Stomach (tissue), 9 donors: ENCODE data around the gene CUZD1. TPM values are rescaled to one million over a fixed set of nuclear protein-coding genes. Genes with fewer than 3 reads are reported as not detected.

Experiments used
- DNase-seq, 2 donors: peaks; one replicate each; pipeline versions ENCODE4 v3.0.0 to v3.0.0-alpha.2; 2013 to 2019
- H3K27ac ChIP-seq, 5 donors: fragments of 200-600 bp in 4 of 5; sonication (generic) in 4 of 5; one replicate each; pipeline ENCODE4 v1.5.1; 2013 to 2019; ENCODE audit warnings: mild to moderate bottlenecking in 1 of 5, moderate library complexity in 1 of 5
- H3K27me3 ChIP-seq, 3 donors: fragments of 200-600 bp; sonication (generic); one replicate each; pipeline ENCODE4 v1.5.1; 2017 to 2019; ENCODE audit warnings: mixed run types in 1 of 3
- H3K36me3 ChIP-seq, 4 donors: fragments of 200-600 bp; sonication (generic); 1 replicate in 3 of 4; 2 replicates in 1 of 4; pipeline ENCODE4 v1.5.1; 2016 to 2019
- H3K4me1 ChIP-seq, 4 donors: fragments of 200-600 bp; sonication (generic); one replicate each; pipeline ENCODE4 v1.5.1; 2016 to 2019
- H3K4me3 ChIP-seq, 4 donors: fragments of 200-600 bp; sonication (generic) in 3 of 4; one replicate each; pipeline ENCODE4 v1.5.1; 2016 to 2019; ENCODE audit warnings: mild to moderate bottlenecking in 1 of 4
- H3K9me3 ChIP-seq, 4 donors: fragments of 200-600 bp; sonication (generic); one replicate each; pipeline ENCODE4 v1.5.1; 2016 to 2019
- EP300 ChIP-seq: sonication (generic); formaldehyde crosslinking; IDR thresholded peaks from one replicate; pipeline ENCODE4 v1.6.1; 2017; ENCODE audit warnings: antibody characterized with exemption
- POLR2A ChIP-seq, 4 donors: fragments of 450-650 bp; IDR thresholded peaks; one replicate each; pipeline ENCODE4 v1.6.1; 2016; ENCODE audit warnings: antibody characterized with exemption in 4 of 4, control low read depth in 2 of 4, mild to moderate bottlenecking in 1 of 4, moderate library complexity in 1 of 4
- POLR2AphosphoS5 ChIP-seq, 3 donors: sonication (generic); formaldehyde crosslinking; IDR thresholded peaks; one replicate each; pipeline ENCODE4 v1.6.1; 2016; ENCODE audit warnings: antibody characterized with exemption in 3 of 3
- WGBS, 5 donors: extraction: QIAGEN DNeasy Blood & Tissue Kit in 3 of 5; methylation state at CpG; one replicate each; pipeline versions ENCODE4 v1.1.5 to v1.1.7; 2013 to 2018; 5-methylcytosine and 5-hydroxymethylcytosine counted together
- intact Hi-C: fragments of 100-400 bp; cut with DNase I; formaldehyde crosslinking; loops from one replicate; pipeline ENCODE4 v1.15.1; 2023; ENCODE audit warnings: low total_unique reads
- polyA plus RNA-seq, 3 donors: library from polyadenylated mRNA; stranded (reverse); fragments of 200-250 nt; gene quantifications; one replicate each; pipeline ENCODE4 v1.2.3, GENCODE V29; 2013
- total RNA-seq, 5 donors: library from RNA; depleted of rRNA; stranded (reverse); fragments of >200 nt; gene quantifications; one replicate each; pipeline versions ENCODE4 v1.1.0 to v1.2.3, GENCODE V29; 2014 to 2016
- TF ChIP-seq, protein P1 (sequence below), 7 experiments: fragments of 450-650 bp in 4 of 7; fragments of 200-600 bp in 3 of 7; sonication (generic) in 3 of 7; IDR thresholded peaks; one replicate each; pipeline ENCODE4 v1.5.1; 2016 to 2019; ENCODE audit warnings: antibody characterized with exemption in 7 of 7, control low read depth in 2 of 7, mild to moderate bottlenecking in 1 of 7
- donor health status: healthy with polysubstance abuse.
- donor health status: Bipolar disorder and iron deficiency.
- donor health status: healthy.

CUZD1 gene
- total and polyA plus RNA-seq, 8 donors = 0.44 to 14.1 (median 0.58) TPM; not detected in 2

- Histone ChIP-seq H3K27ac (no peak overlapping the region), H3K4me3 (no peak overlapping the region), H3K27me3 (peaks cover 0 to 5% (median 0%) of the 10 kb centered on the region in 3 donors), H3K9me3 (no peaks in the 10 kb centered on the region), H3K36me3 (no peaks in the 10 kb centered on the region), H3K4me1 (no peaks in the 10 kb centered on the region)
- no peak for TF ChIP-seq POLR2AphosphoS5 (IDR thresholded peaks at IDR 0.05)
- TF ChIP-seq POLR2A (IDR thresholded peaks at IDR 0.05) = no peak
- no peak for TF ChIP-seq EP300
- TF ChIP-seq, protein P1, sequence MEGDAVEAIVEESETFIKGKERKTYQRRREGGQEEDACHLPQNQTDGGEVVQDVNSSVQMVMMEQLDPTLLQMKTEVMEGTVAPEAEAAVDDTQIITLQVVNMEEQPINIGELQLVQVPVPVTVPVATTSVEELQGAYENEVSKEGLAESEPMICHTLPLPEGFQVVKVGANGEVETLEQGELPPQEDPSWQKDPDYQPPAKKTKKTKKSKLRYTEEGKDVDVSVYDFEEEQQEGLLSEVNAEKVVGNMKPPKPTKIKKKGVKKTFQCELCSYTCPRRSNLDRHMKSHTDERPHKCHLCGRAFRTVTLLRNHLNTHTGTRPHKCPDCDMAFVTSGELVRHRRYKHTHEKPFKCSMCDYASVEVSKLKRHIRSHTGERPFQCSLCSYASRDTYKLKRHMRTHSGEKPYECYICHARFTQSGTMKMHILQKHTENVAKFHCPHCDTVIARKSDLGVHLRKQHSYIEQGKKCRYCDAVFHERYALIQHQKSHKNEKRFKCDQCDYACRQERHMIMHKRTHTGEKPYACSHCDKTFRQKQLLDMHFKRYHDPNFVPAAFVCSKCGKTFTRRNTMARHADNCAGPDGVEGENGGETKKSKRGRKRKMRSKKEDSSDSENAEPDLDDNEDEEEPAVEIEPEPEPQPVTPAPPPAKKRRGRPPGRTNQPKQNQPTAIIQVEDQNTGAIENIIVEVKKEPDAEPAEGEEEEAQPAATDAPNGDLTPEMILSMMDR (IDR thresholded peaks at IDR 0.05) = no peak
- intact Hi-C loops = no loop called here
- 79 to 87% (median 79%) methylated on average over 10 to 12 of the region's 12 CpGs for WGBS, 5 donors
- no peak for DNase-seq
Observed at GRCh38 chr10:122798704-122799231, 46.9 kb downstream of the CUZD1 start.

GRCh38 chr10:122796796-122797195, 48.9 kb downstream of the CUZD1 start:
- DNase-seq = no peak
- H3K4me1 ChIP-seq = no peaks in the 10 kb centered on the region
- TF ChIP-seq, protein P1 (IDR thresholded peaks at IDR 0.05) = no peak
- TF ChIP-seq POLR2A (IDR thresholded peaks at IDR 0.05) (no peak), POLR2AphosphoS5 (IDR thresholded peaks at IDR 0.05) (no peak), EP300 (no peak)
- 30 to 64% (median 41%) methylated on average over 2 of the region's 2 CpGs for WGBS, 5 donors
- H3K4me3 ChIP-seq = no peak overlapping the region
- peaks cover 0 to 5% (median 0%) of the 10 kb centered on the region in 3 donors for H3K27me3 ChIP-seq
- H3K27ac ChIP-seq = no peak overlapping the region
- intact Hi-C loops = no loop called here
- H3K9me3 ChIP-seq = no peaks in the 10 kb centered on the region
- no peaks in the 10 kb centered on the region for H3K36me3 ChIP-seq

DNA sequence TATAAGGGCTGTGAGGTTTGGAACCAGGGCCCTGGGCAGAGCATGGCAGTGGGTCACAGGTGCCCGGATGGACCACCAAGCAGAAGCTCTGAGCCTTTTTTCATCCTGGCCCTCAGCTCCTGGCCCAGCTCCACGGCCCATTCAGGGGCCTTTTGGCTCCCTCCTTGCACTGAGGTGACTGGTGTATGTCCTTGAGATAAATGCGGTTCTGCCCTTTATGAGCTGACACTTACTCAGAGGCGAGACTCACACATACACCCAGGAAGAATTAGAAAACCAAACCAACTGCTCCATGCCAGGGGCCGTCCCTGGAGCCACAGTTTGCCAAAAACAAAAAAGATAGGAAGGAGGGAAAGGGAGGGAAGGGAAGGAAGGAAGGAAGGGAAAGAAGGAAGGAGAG, 49.7 kb downstream of the CUZD1 start:
- WGBS, 5 donors = 60 to 62% (median 61%) methylated on average over 5 of the region's 5 CpGs
- no peaks in the 10 kb centered on the region for H3K36me3 ChIP-seq
- peaks cover 0 to 5% (median 0%) of the 10 kb centered on the region in 3 donors for H3K27me3 ChIP-seq
- intact Hi-C loops = no loop called here
- no peak overlapping the region for H3K27ac ChIP-seq
- DNase-seq = no peak
- H3K4me1 ChIP-seq = no peaks in the 10 kb centered on the region
- no peaks in the 10 kb centered on the region for H3K9me3 ChIP-seq
- TF ChIP-seq POLR2AphosphoS5 (IDR thresholded peaks at IDR 0.05) = no peak
- TF ChIP-seq, protein P1 (IDR thresholded peaks at IDR 0.05) = no peak
- no peak for TF ChIP-seq POLR2A (IDR thresholded peaks at IDR 0.05)
- no peak for TF ChIP-seq EP300
- H3K4me3 ChIP-seq = no peak overlapping the region

DNA sequence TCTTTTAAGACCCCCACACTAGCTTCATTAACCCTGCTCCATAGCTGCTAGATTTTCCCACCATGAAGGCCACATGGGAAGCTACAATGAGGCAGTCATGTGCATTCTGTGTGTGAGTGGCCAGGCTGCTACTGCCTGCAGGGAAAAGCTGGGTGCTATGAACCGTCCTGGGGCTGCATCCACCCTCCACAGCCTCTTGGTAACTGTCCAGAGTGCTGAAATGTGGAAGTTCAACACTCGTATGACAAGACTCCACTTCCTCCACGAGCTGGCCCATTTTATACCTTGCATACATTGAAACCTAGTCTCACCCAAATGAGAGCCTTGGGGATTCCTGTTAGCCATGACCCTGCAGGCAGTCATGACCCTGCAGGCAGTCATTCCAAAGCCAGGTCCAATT, 59.4 kb downstream of the CUZD1 start:
- H3K4me3 ChIP-seq = no peak overlapping the region
- TF ChIP-seq POLR2AphosphoS5 (IDR thresholded peaks at IDR 0.05) (no peak), POLR2A (IDR thresholded peaks at IDR 0.05) (no peak), EP300 (no peak)
- intact Hi-C loops = no loop called here
- H3K36me3 ChIP-seq = no peaks in the 10 kb centered on the region
- H3K27ac ChIP-seq = no peak overlapping the region
- H3K4me1 ChIP-seq = no peaks in the 10 kb centered on the region
- WGBS, 5 donors = 3 to 10% (median 7%) methylated on average over 3 of the region's 3 CpGs
- DNase-seq = peak in 1 of 2 donors; percentile 72
- H3K27me3 ChIP-seq = peaks cover 0 to 10% (median 0%) of the 10 kb centered on the region in 3 donors
- peaks cover 0 to 4% (median 0%) of the 10 kb centered on the region in 4 donors for H3K9me3 ChIP-seq

DNA sequence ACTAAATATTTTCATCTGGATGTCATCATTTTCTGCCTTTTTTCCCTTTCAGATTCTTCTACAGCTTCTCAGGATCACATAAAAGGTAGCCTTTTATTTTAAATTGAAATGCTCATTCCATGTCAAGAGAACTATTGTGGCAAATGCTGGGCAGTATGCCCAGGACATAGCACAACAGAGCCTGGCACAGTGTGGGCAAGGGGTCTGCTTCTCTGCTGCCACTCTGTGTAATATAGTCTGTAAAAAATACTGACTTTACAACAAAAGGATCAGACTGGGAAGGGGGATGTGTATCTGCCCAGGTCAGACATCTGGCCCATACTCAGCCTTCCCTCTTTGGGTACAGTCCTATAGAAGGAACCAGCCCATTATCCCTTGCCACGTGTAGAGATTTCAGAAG, 62.7 kb downstream of the CUZD1 start:
- 43 to 62% (median 50%) methylated on average over 1 of the region's 1 CpG for WGBS, 5 donors

More for the DNA sequence above, 62.7 kb downstream of the CUZD1 start:
- Histone ChIP-seq H3K27me3 (peaks cover 0 to 20% (median 0%) of the 10 kb centered on the region in 3 donors), H3K4me3 (no peak overlapping the region), H3K27ac (no peak overlapping the region), H3K4me1 (no peaks in the 10 kb centered on the region), H3K9me3 (peaks cover 0 to 4% (median 0%) of the 10 kb centered on the region in 4 donors), H3K36me3 (no peaks in the 10 kb centered on the region)
- DNase-seq = no peak
- TF ChIP-seq, protein P1 (IDR thresholded peaks at IDR 0.05) = no peak
- intact Hi-C loops = no loop called here
